ENCODE results near the gene FOXRED2. TPM values are rescaled to one million over a fixed set of nuclear protein-coding genes. Genes with fewer than 3 reads are reported as not detected.
"Not testable (repeated sequence)": the region's sequence is repeated elsewhere in the genome, so short reads cannot be mapped to it uniquely, and the experiment has no call there.

FOXRED2 gene
- total RNA-seq, 1 donor from 2014 or later = 15.3 TPM

DNA sequence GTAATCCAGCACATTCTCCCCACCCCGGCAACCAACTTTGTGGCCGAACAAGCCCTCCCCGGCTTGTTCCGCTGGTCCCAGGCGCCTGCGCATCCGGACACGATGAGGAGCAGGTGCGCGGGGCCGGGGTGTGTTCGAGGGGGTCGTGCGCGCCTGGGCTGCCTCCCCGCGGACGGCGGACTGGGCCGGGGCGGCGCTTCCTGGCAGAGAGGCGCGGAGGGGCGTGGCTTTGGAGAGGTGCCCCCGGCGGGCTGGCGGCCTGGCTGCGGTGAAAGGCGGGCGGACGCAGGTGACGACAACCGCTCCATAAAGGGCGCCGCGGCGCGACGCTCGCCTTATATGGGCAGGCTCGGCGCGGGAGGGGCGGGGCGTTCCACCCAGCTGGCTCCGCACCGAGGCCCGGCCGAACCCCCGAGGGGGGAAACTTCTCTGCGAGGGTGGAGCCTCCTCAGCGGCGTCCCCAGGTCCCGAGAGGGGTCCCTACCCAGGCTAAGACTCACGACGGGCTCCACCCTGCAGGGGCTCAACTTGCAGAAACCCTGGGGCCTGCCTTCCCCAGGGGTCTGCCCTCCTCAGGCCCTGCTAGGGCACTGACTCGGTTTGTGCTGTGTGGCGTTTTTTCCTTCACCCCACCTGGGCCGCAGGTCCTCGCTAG, 51.8 kb downstream of the FOXRED2 start:
- H3K36me3 ChIP-seq = no peaks in the 10 kb centered on the region
- DNase-seq (peak; percentile 97), ATAC-seq (peak; percentile 88)
- H3K9me3 ChIP-seq = no peaks in the 10 kb centered on the region
- peaks cover 65% of the 10 kb centered on the region for H3K4me1 ChIP-seq
- no peaks in the 10 kb centered on the region for H3K27me3 ChIP-seq
- H3K27ac ChIP-seq = peak overlapping the region; percentile 90
- TF ChIP-seq, protein P1, sequence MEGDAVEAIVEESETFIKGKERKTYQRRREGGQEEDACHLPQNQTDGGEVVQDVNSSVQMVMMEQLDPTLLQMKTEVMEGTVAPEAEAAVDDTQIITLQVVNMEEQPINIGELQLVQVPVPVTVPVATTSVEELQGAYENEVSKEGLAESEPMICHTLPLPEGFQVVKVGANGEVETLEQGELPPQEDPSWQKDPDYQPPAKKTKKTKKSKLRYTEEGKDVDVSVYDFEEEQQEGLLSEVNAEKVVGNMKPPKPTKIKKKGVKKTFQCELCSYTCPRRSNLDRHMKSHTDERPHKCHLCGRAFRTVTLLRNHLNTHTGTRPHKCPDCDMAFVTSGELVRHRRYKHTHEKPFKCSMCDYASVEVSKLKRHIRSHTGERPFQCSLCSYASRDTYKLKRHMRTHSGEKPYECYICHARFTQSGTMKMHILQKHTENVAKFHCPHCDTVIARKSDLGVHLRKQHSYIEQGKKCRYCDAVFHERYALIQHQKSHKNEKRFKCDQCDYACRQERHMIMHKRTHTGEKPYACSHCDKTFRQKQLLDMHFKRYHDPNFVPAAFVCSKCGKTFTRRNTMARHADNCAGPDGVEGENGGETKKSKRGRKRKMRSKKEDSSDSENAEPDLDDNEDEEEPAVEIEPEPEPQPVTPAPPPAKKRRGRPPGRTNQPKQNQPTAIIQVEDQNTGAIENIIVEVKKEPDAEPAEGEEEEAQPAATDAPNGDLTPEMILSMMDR (IDR thresholded peaks at IDR 0.05) = no peak
- intact Hi-C loops (cut with DNase I) = loop anchor here (5.0 kb wide), 1 partner anchor 133 kb away; no protein-coding TSS in a partner anchor
- peak overlapping the region; percentile 61 for H3K4me3 ChIP-seq

DNA sequence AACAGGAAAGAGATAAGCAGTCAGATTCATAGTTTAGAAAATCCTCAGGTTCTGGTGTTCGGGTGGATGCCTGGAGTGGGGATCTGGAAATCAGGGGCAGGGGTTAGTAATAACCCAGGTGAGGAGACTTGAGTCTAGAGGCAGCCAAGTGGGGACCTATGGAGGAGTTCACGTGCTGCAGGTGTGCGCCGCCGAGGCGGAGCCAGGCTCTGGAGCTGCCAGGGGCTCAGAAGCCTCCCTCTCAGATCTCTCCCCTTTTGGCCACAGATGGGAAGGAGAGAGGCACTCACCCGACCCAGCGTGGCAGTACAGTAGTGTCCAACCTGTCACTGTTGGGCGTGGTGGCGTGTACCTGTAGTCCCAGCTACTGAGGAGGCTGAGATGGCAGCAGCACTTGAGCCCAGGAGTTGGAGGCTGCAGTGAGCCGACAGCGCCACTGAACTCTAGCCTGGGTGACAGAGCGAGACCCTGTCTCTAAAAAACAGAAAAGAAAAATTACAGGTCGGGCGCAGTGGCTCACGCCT, 52.9 kb downstream of the FOXRED2 start:
- H3K4me1 ChIP-seq = peaks cover 76% of the 10 kb centered on the region
- no peaks in the 10 kb centered on the region for H3K36me3 ChIP-seq
- H3K27me3 ChIP-seq = no peaks in the 10 kb centered on the region
- peak overlapping the region; percentile 90 for H3K27ac ChIP-seq
- H3K9me3 ChIP-seq = no peaks in the 10 kb centered on the region
- intact Hi-C loops (cut with DNase I) = no loop called here
- DNase-seq (no peak), ATAC-seq (no peak)
- peak overlapping the region; percentile 61 for H3K4me3 ChIP-seq
- TF ChIP-seq, protein P1 (IDR thresholded peaks at IDR 0.05) = no peak

DNA sequence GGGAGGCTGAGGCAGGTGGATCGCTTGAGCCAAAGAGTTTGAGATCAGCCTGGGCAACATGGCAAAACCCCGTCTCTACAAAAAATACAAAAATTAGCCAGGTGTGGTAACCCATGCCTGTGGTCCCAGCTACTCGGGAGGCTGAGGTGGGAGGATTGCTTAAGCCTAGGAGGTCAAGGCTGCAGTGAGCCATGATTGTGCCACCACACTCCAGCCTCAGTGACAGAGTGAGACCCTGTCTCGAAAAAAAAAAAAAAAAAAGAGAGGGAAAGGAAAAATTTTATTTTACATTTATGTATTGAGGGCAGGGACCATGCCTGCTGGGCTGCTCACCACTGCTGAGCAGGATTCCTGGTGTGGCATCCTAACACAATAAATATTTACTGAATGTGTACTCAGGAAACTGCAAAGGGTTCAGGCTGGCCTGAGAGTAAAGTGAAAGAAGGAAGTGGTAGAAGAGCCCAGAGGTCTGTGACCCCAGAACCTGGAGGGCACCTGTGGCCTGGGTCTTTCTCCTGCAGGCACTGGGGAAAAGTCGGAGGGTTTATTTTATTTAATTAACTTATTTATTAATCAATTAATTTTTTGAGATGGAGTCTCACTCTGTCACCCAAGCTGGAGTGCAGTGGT, 53.7 kb downstream of the FOXRED2 start:
- not testable (repeated sequence) for ATAC-seq
- H3K27ac ChIP-seq = peak overlapping the region; percentile 90

DNA sequence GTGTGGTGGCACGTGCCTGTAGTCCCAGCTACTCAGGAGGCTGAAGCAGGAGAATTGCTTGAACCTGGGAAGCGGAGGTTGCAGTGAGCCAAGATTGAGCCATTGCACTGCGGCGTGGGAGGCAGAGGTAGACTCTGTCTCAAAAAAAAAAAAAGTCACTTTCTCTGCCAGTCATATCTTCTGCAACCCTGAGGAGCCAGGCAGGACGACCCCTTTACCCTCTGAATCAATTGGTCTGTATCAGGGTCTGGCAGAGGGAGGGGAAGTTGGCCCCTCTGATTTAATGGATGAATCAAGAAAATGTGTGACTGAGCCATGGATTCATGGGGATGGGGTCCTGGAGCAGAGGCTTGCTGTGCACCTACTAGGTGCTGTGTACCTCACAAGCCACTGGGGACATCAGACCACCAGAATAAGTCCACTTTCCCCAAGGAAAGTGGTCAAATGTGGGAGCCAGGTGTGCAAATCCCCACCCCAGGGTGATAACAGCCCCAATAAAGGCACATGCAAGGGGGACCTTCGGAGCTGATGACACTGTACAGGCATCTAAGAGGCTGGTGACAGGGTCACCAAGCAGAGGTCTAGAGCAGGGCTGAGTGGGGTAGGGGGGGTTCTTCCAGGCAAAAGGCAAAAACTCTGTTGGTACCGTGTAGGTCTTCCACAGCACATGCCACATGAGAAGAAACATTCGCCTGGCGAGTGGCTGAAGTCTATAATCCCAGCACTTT, 54.4 kb downstream of the FOXRED2 start:
- no peak for ATAC-seq
- intact Hi-C loops (cut with DNase I) = no loop called here
- no peak for DNase-seq
- Histone ChIP-seq H3K4me1 (peaks cover 72% of the 10 kb centered on the region), H3K4me3 (no peak overlapping the region), H3K27me3 (no peaks in the 10 kb centered on the region), H3K27ac (peak overlapping the region; percentile 79), H3K36me3 (no peaks in the 10 kb centered on the region), H3K9me3 (no peaks in the 10 kb centered on the region)
- TF ChIP-seq, protein P1 (IDR thresholded peaks at IDR 0.05) = no peak

More for the DNA sequence above, 53.7 kb downstream of the FOXRED2 start:
- intact Hi-C loops (cut with DNase I); H3K9me3 ChIP-seq; DNase-seq; H3K4me3 ChIP-seq; H3K36me3 ChIP-seq; H3K27me3 ChIP-seq: not testable (repeated sequence)
- peaks cover 74% of the 10 kb centered on the region for H3K4me1 ChIP-seq

DNA sequence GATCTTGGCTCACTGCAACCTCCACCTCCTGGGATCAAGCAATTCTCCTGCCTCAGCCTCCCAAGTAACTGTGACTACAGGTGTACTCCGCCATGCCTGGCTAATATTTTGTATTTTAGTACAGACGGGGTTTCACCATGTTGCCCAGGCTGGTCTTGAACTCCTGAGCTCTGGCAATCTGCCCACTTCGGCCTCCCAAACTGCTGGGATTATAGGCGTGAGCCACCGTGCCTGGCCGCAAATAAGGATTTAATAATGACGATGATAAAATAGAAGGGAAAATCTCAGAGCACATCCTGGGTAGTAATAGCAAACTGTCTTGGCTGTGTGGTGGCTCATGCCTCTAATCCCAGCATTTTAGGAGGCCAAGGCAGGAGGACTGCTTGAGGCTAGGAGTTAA, 55.9 kb downstream of the FOXRED2 start:
- H3K27me3 ChIP-seq; H3K36me3 ChIP-seq; DNase-seq; H3K4me3 ChIP-seq; H3K9me3 ChIP-seq; intact Hi-C loops (cut with DNase I); ATAC-seq: not testable (repeated sequence)
- Histone ChIP-seq H3K4me1 (peaks cover 72% of the 10 kb centered on the region), H3K27ac (peak overlapping the region; percentile 79)

DNA sequence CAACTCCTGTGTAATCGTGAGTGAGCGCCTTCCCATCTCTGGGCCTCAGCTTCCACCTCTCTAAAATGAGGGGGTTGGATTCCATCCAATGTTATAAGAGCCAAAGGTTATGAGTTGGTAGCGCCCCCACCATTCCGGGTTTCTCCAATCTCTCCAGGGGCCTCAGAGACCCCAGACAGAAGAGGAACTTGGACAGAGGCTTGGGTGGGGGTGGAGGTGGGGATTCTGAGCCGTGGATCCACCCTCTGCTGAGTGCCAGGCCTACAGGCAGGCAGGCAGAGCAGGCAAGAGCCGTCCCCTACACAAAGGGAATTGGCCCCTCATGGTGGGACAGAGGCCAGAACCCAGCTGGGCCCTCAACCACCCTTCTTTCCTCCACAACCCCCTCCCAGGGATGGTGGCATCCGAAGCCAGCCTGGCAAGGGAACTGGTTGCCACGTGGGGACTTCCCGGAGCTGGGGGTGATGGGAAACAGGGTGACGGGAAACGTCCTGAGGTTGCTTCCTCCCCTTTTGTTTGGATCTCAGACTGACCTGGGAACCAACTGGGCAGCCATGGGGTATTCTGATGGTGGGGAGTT, 57.2 kb downstream of the FOXRED2 start:
- Histone ChIP-seq H3K36me3 (no peaks in the 10 kb centered on the region), H3K4me3 (no peak overlapping the region), H3K27me3 (no peaks in the 10 kb centered on the region), H3K4me1 (peaks cover 60% of the 10 kb centered on the region), H3K27ac (peak overlapping the region; percentile 31), H3K9me3 (no peaks in the 10 kb centered on the region)
- intact Hi-C loops (cut with DNase I) = no loop called here
- ATAC-seq (no peak), DNase-seq (no peak)
- TF ChIP-seq, protein P1 (IDR thresholded peaks at IDR 0.05) = no peak
